ENCODE measurements around the gene MBNL2.
A peak's percentile ranks its signal among the peaks of the same experiment; 100 is the strongest.

DNA sequence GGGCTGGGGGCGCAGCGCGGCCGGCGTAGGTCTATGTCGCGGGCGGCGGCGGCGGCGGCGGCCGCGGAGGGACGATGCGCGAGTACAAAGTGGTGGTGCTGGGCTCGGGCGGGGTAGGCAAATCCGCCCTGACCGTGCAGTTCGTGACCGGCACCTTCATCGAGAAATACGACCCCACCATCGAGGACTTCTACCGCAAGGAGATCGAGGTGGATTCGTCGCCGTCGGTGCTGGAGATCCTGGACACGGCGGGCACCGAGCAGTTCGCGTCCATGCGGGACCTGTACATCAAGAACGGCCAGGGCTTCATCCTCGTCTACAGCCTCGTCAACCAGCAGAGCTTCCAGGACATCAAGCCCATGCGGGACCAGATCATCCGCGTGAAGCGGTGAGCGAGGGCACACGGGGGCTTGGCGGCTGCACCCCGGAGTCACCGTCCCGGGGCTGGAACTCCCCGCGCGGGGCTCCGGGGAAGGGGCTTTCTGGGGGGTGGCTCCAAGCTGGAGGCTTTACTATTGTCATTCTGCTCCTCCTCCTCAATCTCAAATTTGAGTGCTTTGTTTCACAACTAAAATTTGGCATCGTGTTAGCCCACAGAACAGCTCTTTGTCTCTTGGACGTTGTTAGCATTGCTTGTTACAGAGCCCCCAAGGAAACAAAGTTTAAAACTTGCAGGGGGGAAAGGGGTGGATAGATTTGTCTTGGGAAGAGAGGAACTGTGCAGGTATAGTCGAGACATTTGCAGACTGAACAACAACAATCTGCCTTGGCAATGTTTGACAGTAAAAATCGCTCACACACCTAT lies 212.5 kb downstream of the MBNL2 start:
- TF ChIP-seq, protein P1, sequence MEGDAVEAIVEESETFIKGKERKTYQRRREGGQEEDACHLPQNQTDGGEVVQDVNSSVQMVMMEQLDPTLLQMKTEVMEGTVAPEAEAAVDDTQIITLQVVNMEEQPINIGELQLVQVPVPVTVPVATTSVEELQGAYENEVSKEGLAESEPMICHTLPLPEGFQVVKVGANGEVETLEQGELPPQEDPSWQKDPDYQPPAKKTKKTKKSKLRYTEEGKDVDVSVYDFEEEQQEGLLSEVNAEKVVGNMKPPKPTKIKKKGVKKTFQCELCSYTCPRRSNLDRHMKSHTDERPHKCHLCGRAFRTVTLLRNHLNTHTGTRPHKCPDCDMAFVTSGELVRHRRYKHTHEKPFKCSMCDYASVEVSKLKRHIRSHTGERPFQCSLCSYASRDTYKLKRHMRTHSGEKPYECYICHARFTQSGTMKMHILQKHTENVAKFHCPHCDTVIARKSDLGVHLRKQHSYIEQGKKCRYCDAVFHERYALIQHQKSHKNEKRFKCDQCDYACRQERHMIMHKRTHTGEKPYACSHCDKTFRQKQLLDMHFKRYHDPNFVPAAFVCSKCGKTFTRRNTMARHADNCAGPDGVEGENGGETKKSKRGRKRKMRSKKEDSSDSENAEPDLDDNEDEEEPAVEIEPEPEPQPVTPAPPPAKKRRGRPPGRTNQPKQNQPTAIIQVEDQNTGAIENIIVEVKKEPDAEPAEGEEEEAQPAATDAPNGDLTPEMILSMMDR (IDR thresholded peaks at IDR 0.05) = no peak
- peak in 1 of 3 donors; percentile 4 for TF ChIP-seq POLR2A (IDR thresholded peaks at IDR 0.05)
